A549 (cell line): Measurements from ENCODE around the gene CEP152. TPM values are rescaled to one million over a fixed set of nuclear protein-coding genes. Genes with fewer than 3 reads are reported as not detected.
"Not testable (repeated sequence)": the region's sequence is repeated elsewhere in the genome, so short reads cannot be mapped to it uniquely, and the experiment has no call there.

Experiments used
- ATAC-seq, 2 experiments: fragments of 200-7000 bp in 1 of 2; fragments of >200 bp in 1 of 2; cut with Nextera tagmentation in 1 of 2; cut with Tn5 transposase in 1 of 2; 3 replicates each; pipeline versions ENCODE4 v1.8.0 to v1.9.1; 2018 to 2020; ENCODE audit warnings: mild to moderate bottlenecking in 1 of 2, moderate library complexity in 1 of 2
- CTCF ChIA-PET: fragments of 300-600 bp; sonication (Branson Sonifier 250); formaldehyde crosslinking; extraction: SDS; loops from one replicate; lab custom pipeline; 2021; ENCODE audit warnings: antibody characterized with exemption, inconsistent platforms; lab: Yijun Ruan, JAX
- POLR2A ChIA-PET: fragments of 350-600 bp; formaldehyde crosslinking; extraction: SDS; loops from one replicate; lab custom pipeline; 2021; ENCODE audit warnings: antibody characterized with exemption, inconsistent platforms; lab: Yijun Ruan, JAX
- DNase-seq, 2 experiments: peaks; one replicate each; pipeline versions ENCODE4 v3.0.0 to v3.0.0-alpha.2; 2011 to 2016; ENCODE audit warnings: low read depth in 1 of 2, low spot score in 1 of 2
- FAIRE-seq: peaks from 2 replicates; lab custom pipeline; 2011; peaks lifted over from hg19 to GRCh38; lab: Jason Lieb, UNC
- H3K27ac ChIP-seq, 2 experiments: fragments of >200 bp; sonication (Bioruptor Twin); formaldehyde crosslinking; 3 replicates each; pipeline ENCODE4 v1.5.1; 2016 to 2017
- H3K4me1 ChIP-seq: fragments of >200 bp; sonication (Bioruptor Twin); formaldehyde crosslinking; 3 replicates; pipeline ENCODE4 v1.6.1; 2016
- H3K4me2 ChIP-seq: fragments of >200 bp; sonication (Bioruptor Twin); formaldehyde crosslinking; 3 replicates; pipeline ENCODE4 v1.6.1; 2016
- H3K4me3 ChIP-seq: fragments of >200 bp; sonication (Bioruptor Twin); formaldehyde crosslinking; 3 replicates; pipeline ENCODE4 v1.5.1; 2016
- H3K9me3 ChIP-seq: fragments of >200 bp; sonication (Bioruptor Twin); formaldehyde crosslinking; 3 replicates; pipeline ENCODE4 v1.6.1; 2016
- ATOH8 ChIP-seq: fragments of 250-450 bp; sonication (Bioruptor Pico); IDR thresholded peaks from 2 replicates; pipeline ENCODE4 v1.5.0; 2020; ENCODE audit warnings: low read depth, mild to moderate bottlenecking, moderate library complexity
- BHLHE40 ChIP-seq: IDR thresholded peaks from 2 replicates; pipeline ENCODE4 v1.6.1; 2012; ENCODE audit warnings: low read depth, low read length, inconsistent platforms
- CBX2 ChIP-seq: fragments of 200-600 bp; sonication (generic); IDR thresholded peaks from 2 replicates; pipeline ENCODE4 v1.6.1; 2016; ENCODE audit warnings: low read depth, mild to moderate bottlenecking, borderline replicate concordance
- CBX8 ChIP-seq: fragments of 200-600 bp; sonication (generic); IDR thresholded peaks from 2 replicates; pipeline ENCODE4 v1.6.1; 2016
- CTCF ChIP-seq: fragments of >200 bp; sonication (Bioruptor Twin); formaldehyde crosslinking; IDR thresholded peaks from 3 replicates; pipeline ENCODE4 v1.5.1; 2016
- E2F6 ChIP-seq: IDR thresholded peaks from 2 replicates; pipeline ENCODE4 v1.6.1; 2012; ENCODE audit warnings: low read depth, borderline replicate concordance
- ELK1 ChIP-seq: fragments of 150-350 bp; IDR thresholded peaks from 2 replicates; pipeline ENCODE4 v1.6.1; 2014; ENCODE audit warnings: low read depth, mild to moderate bottlenecking, low read length
- FOSB ChIP-seq: fragments of 250-450 bp; sonication (Bioruptor Pico); IDR thresholded peaks from 2 replicates; pipeline ENCODE4 v1.5.0; 2020; ENCODE audit warnings: mild to moderate bottlenecking, moderate library complexity
- HES2 ChIP-seq: fragments of >200 bp; sonication (Bioruptor Twin); formaldehyde crosslinking; IDR thresholded peaks from 2 replicates; pipeline ENCODE4 v1.6.1; 2016
- HEYL ChIP-seq: fragments of 250-450 bp; sonication (Bioruptor Pico); IDR thresholded peaks from 2 replicates; pipeline ENCODE4 v1.8.0; 2021; ENCODE audit warnings: mild to moderate bottlenecking, moderate library complexity
- HOXA7 ChIP-seq: fragments of 250-450 bp; sonication (Bioruptor Pico); IDR thresholded peaks from 2 replicates; pipeline ENCODE4 v1.5.0; 2020; ENCODE audit warnings: mild to moderate bottlenecking, moderate library complexity
- HOXB13 ChIP-seq: fragments of 250-450 bp; sonication (Bioruptor Pico); IDR thresholded peaks from 2 replicates; pipeline ENCODE4 v1.5.0; 2020; ENCODE audit warnings: low read depth, mild to moderate bottlenecking, moderate library complexity
- JUN ChIP-seq, 2 experiments: fragments of >200 bp; sonication (Bioruptor Twin); formaldehyde crosslinking; IDR thresholded peaks; 2 replicates in 1 of 2; 3 replicates in 1 of 2; pipeline ENCODE4 v1.6.1; 2016 to 2017
- KDM1A ChIP-seq: fragments of 200-600 bp; sonication (generic); IDR thresholded peaks from 2 replicates; pipeline ENCODE4 v1.6.1; 2016; ENCODE audit warnings: low read depth, mild to moderate bottlenecking
- PBX3 ChIP-seq: IDR thresholded peaks from 2 replicates; pipeline ENCODE4 v1.6.1; 2012
- POLR2A ChIP-seq: IDR thresholded peaks from 2 replicates; pipeline ENCODE4 v1.6.1; 2012; ENCODE audit warnings: mild to moderate bottlenecking, low read length
- POLR2AphosphoS2 ChIP-seq: conservative IDR thresholded peaks from 2 replicates; pipeline ENCODE4 v1.6.1; 2012; ENCODE audit warnings: low read length, improper control_type of control experiment, inconsistent platforms
- RAD21 ChIP-seq, 2 experiments: fragments of >200 bp in 1 of 2; sonication (Bioruptor Twin) in 1 of 2; formaldehyde crosslinking in 1 of 2; IDR thresholded peaks in 1 of 2; conservative IDR thresholded peaks in 1 of 2; 2 replicates in 1 of 2; 3 replicates in 1 of 2; pipeline ENCODE4 v1.6.1; 2012 to 2018; ENCODE audit warnings: inconsistent platforms in 1 of 2
- RCOR1 ChIP-seq: fragments of 150-350 bp; IDR thresholded peaks from 2 replicates; pipeline ENCODE4 v1.6.1; 2014; ENCODE audit warnings: antibody characterized with exemption, low read length, low read depth
- REST ChIP-seq: fragments of 200-600 bp; sonication (generic); IDR thresholded peaks from 2 replicates; pipeline ENCODE4 v1.6.1; 2016; ENCODE audit warnings: antibody characterized with exemption, mild to moderate bottlenecking, moderate library complexity
- SMC3 ChIP-seq: fragments of >200 bp; sonication (Bioruptor Twin); formaldehyde crosslinking; IDR thresholded peaks from 3 replicates; pipeline ENCODE4 v1.6.1; 2018; ENCODE audit warnings: inconsistent platforms
- ZC3H11A ChIP-seq: fragments of 450-650 bp; IDR thresholded peaks from 2 replicates; pipeline ENCODE4 v1.6.1; 2014; ENCODE audit warnings: antibody characterized with exemption, mild to moderate bottlenecking
- ZFP36 ChIP-seq: fragments of 450-650 bp; IDR thresholded peaks from 2 replicates; pipeline ENCODE4 v1.6.1; 2014; ENCODE audit warnings: borderline replicate concordance; ENCODE audit not compliant: partially characterized antibody
- ZNF302 ChIP-seq: fragments of 250-450 bp; sonication (Bioruptor Pico); IDR thresholded peaks from 2 replicates; pipeline ENCODE4 v1.9.0; 2021; ENCODE audit warnings: inconsistent platforms, mild to moderate bottlenecking, moderate library complexity
- ZSCAN20 ChIP-seq: fragments of 250-450 bp; sonication (Bioruptor Pico); IDR thresholded peaks from 2 replicates; pipeline ENCODE4 v1.8.0; 2022; ENCODE audit warnings: mild to moderate bottlenecking, moderate library complexity
- WGBS: methylation state at CpG from one replicate; pipeline ENCODE4 v1.1.6; 2017; ENCODE audit errors: missing lambda C conversion rate; 5-methylcytosine and 5-hydroxymethylcytosine counted together
- polyA plus RNA-seq, 4 experiments: library from polyadenylated mRNA; depleted of rRNA in 3 of 4; stranded (reverse); fragments of >200 nt; fragmentation: RNase III in 1 of 4; extraction: RNeasy Plus Mini Kit Qiagen cat#74134 plus additional on column Dnase treatment in 1 of 4; gene quantifications; 2 replicates in 3 of 4; 3 replicates in 1 of 4; pipeline ENCODE4 v1.2.3, GENCODE V29; 2011 to 2017

Gene CEP152
- polyA plus RNA-seq, 2 of the 4 experiments (the other 2 are of a cell fraction) = 3.9 to 4.3 TPM

- peak; percentile 15 to 26 for DNase-seq
- CTCF ChIA-PET = interaction anchor here (0.6 to 11.2 kb wide), 12 partner anchors 10 to 498 kb away, joined by 3 to 144 read pairs (median 3); partner anchors contain the start of gene SHC4
- H3K4me2 ChIP-seq = peak overlapping the region; percentile 43
- FAIRE-seq = no peak
- POLR2A ChIA-PET = no interaction called here
- H3K27ac ChIP-seq = no peak overlapping the region
- H3K4me3 ChIP-seq = no peak overlapping the region
- H3K9me3 ChIP-seq = no peaks in the 10 kb centered on the region
- peak; percentile 90 for ATAC-seq
- 13% methylated on average over 6 of the region's 6 CpGs for WGBS
- TF ChIP-seq REST = no peak
- TF ChIP-seq ZC3H11A = no peak
- TF ChIP-seq SMC3 = peak; percentile 61; the same call in 2 of the 3 replicates
- no peak for TF ChIP-seq ZSCAN20
- no peak for TF ChIP-seq HEYL (CRISPR knock-in tag)
- no peak for TF ChIP-seq HOXB13 (CRISPR knock-in tag)
- TF ChIP-seq ELK1 = no peak
- TF ChIP-seq ATOH8 (CRISPR knock-in tag) = no peak
- no peak for TF ChIP-seq E2F6
- TF ChIP-seq KDM1A = no peak
- no peak for TF ChIP-seq CBX2
- TF ChIP-seq CTCF = peak; percentile 51
- peak; percentile 51 to 58; a peak in 4 of 5 replicates for TF ChIP-seq RAD21 (conservative IDR thresholded peaks at IDR 0.05 in 1 of 2, IDR thresholded peaks at IDR 0.05 in 1 of 2)
- TF ChIP-seq RCOR1 = no peak
- no peak for TF ChIP-seq BHLHE40
- no peak for TF ChIP-seq CBX8
- no peak for TF ChIP-seq POLR2AphosphoS2
- no peak for TF ChIP-seq ZNF302
- no peak for TF ChIP-seq JUN (IDR thresholded peaks at IDR 0.05)
- no peak for TF ChIP-seq ZFP36
- TF ChIP-seq PBX3 = no peak
- no peak for TF ChIP-seq HES2
- TF ChIP-seq HOXA7 (CRISPR knock-in tag) = no peak
- no peak for TF ChIP-seq FOSB (CRISPR knock-in tag)
- no peak for TF ChIP-seq POLR2A
- peaks cover 4% of the 10 kb centered on the region; the same call in 1 of the 3 replicates for H3K4me1 ChIP-seq
Observed at GRCh38 chr15:48855501-48856440, 44.9 kb upstream of the CEP152 start.

GRCh38 chr15:48854434-48854833 lies 43.6 kb upstream of the CEP152 start:
- H3K4me1 ChIP-seq, H3K4me2 ChIP-seq, POLR2A ChIA-PET, ATAC-seq, FAIRE-seq, H3K9me3 ChIP-seq, H3K27ac ChIP-seq, DNase-seq, H3K4me3 ChIP-seq: not testable (repeated sequence)
- WGBS = 86% methylated on average over 3 of the region's 3 CpGs
- CTCF ChIA-PET = interaction anchor here (1.1 to 3.8 kb wide), 5 partner anchors 7 to 497 kb away, joined by 3 to 30 read pairs (median 4); no protein-coding TSS in a partner anchor
